Hematopoietic multipotent progenitor cell treated with erythropoietin and hydrocortisone succinate and interleukin-3 and kit ligand, for 8 days (in vitro differentiated cells): ENCODE measurements around the gene LPCAT2.

ENCODE experiments used
- DNase-seq: peaks from one replicate; pipeline ENCODE4 v3.0.0-alpha.2; 2015

The LPCAT2 gene

GRCh38 chr16:55503726-55504550, 4.9 kb upstream of the LPCAT2 start:
- no peak for DNase-seq

DNA sequence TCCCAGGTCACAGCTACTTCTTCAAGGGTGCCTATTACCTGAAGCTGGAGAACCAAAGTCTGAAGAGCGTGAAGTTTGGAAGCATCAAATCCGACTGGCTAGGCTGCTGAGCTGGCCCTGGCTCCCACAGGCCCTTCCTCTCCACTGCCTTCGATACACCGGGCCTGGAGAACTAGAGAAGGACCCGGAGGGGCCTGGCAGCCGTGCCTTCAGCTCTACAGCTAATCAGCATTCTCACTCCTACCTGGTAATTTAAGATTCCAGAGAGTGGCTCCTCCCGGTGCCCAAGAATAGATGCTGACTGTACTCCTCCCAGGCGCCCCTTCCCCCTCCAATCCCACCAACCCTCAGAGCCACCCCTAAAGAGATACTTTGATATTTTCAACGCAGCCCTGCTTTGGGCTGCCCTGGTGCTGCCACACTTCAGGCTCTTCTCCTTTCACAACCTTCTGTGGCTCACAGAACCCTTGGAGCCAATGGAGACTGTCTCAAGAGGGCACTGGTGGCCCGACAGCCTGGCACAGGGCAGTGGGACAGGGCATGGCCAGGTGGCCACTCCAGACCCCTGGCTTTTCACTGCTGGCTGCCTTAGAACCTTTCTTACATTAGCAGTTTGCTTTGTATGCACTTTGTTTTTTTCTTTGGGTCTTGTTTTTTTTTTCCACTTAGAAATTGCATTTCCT, 3.4 kb upstream of the LPCAT2 start:
- DNase-seq = no peak

- no peak for DNase-seq
These were observed 2.8 kb upstream of the LPCAT2 start for GRCh38 chr16:55506083-55506482.

GRCh38 chr16:55506708-55507107, 2.2 kb upstream of the LPCAT2 start:
- DNase-seq = no peak

DNA sequence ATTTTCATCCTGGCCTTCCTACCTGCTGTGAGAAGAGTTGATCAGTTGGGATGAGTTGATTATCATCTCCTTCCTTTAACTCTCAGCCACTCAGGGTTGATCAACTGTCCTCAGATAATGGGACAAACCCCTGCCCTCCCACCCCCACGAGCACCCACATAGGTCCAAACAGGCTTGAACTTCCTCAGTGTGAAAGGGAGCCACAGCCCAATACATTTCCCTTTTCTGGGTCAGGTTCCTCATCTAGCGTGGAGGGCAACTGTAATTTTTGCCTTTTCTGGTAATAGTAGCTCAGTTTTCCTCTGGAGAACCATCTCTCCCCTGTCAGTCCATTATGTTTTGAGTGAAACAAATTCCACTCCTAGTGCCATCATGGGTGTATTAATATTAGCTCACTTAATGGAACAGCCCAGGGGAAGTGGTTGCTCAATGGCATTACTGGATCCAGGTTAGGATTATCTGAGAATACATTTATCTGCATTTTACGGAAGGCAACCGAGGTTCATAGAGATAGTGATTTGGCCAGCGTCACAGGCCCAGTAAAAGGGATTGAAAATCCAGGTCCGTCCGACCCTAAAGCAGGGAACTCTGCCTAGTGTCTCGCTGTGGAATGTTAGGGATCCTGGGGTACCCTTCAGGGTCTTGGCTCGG, 476 bp upstream of the LPCAT2 start:
- no peak for DNase-seq

DNA sequence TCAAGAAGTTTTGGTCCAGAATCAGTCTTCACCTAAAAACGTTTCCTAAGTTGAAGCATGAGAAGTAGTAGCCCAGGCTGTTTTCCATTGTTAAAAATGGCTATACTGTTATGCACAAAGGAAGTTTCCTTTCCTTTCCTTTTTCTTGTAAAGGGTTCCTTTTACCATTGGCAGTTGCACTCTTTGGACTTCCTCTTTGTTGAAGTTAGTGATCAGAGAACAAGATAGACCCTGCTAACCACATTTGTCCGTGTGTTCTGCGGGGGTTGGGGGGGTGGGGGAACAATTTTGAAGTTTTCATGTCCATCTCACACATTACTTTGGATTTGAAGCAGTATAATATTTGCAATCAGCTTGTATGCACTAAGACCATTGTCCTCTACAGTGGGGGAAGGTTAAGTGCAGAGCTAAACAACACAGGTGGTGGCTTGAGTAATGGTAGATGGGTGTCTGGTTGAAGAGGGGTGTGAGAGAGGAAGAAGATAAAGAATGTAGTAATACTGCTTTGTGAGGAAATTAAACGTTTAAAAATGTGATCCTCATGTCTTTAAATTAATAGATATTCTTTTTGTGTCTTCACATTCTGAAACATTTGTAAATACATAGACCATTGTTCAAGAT, 1.4 kb downstream of the LPCAT2 start:
- peak; percentile 55 for DNase-seq

GRCh38 chr16:55512941-55513340, 4.1 kb downstream of the LPCAT2 start:
- DNase-seq = no peak

DNA sequence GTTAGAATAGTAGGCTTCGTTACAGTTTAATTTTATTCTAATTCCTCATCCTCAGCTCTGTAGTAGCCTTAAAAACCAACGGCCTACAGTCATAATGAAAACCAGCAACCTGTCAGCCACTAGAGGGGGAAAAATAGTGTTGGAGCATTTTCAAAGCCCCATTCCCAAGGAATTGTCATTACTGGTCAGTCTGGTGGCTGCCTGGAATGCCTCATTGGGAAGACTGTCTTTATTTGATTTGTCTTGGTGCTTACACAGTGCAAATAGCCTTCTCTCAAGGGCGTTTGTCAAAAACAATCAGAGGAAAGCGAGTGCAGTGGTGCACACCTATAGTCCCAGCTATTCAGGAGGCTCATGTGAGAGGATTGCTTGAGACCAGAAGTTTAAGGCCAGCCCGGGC, 4.7 kb downstream of the LPCAT2 start:
- no peak for DNase-seq

DNA sequence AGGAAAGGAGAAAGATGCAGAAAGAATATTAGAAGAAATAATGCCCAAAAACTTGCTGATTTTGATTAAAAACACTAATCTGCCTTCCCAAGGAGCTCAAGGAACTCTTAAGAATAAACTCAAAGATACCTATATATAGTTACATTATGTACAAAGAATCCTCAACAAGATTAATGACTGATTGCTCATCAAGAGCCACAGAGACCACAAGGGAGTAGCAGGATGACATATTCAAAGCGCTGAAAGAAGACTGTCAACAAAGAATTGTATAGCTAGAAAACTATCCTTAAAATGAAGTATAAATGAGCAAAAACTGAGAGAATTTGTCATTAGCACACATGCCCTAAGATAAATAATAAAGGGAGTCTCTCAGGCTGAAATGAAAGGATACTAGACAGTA, 6.2 kb downstream of the LPCAT2 start:
- DNase-seq = no peak

DNA sequence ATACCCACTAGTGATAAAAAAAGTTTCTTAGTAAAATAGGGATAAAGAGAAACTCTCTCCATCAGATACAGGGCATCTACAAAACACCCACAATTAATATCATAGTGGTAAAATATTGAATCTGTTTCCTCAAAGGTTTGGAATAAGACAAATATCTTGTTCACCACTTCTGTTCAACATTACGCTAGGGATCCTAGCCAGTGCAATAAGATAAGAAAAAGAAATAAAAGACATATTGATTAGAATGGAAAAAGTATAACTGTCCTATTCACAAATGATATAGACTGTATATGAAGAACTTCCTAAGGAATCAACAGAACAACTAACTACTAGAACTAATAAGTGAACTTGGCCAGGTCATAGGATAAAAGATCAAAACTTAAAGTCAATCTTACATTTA, 12.9 kb downstream of the LPCAT2 start:
- no peak for DNase-seq

GRCh38 chr16:55526441-55526840, 17.6 kb downstream of the LPCAT2 start:
- DNase-seq = no peak

DNA sequence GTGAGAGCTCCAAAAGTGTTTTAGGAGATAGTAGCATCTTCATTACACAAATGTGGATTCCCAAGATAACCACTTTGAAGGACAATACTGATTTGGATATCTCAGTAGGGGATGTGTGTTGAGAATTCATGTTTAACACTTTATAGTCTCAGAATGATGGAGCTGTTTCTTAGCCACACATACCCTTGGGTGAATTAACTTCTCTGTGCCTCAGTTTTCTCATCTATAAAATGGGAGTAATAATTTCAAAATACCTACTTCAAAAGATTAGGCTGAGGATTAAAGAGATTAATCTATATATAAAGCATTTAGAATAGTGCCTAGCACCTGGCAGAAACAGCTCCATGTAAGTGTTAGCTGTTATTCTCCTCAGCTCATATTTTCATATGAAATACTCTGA, 19.0 kb downstream of the LPCAT2 start:
- no peak for DNase-seq

DNA sequence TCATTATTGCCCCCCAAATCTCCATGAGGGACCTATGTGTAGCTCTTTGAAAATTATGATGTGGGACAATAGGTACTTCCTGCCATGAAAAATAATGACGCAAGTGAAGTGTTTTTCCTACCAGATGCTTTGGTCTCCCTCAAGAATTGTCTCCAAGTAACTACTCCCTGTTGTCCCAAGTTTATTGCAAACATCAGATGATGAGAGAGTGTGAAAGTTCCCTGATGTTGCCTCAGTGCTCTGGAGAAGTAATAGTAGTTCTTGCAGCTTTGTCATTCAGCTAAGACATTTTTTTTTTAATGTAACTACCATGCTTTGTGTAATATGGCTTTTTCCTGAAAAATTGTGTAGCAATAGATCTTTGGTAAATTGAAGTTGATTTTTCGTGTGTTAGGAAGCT, 20.1 kb downstream of the LPCAT2 start:
- no peak for DNase-seq

GRCh38 chr16:55530316-55530856, 21.5 kb downstream of the LPCAT2 start:
- no peak for DNase-seq

DNA sequence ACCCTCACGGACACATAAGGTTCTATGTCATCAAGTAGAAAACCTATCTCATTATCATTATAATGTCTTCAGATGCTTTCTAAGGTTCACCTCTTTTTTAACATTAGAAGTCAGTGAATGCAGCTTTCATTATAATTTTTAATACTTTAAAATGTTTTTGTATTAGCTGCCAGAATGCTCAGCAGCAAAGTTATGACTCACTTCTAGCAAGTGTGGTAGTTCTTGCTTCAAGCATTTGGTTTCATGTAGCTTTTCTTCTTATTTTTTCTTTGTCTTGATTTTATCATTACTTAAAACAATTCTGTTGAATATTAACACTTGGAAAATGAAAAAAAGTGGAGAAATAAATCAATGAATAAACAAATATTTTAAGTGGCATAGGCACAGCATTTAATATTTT, 23.4 kb downstream of the LPCAT2 start:
- no peak for DNase-seq

- no peak for DNase-seq
These were observed 25.9 kb downstream of the LPCAT2 start for GRCh38 chr16:55534756-55535155.

DNA sequence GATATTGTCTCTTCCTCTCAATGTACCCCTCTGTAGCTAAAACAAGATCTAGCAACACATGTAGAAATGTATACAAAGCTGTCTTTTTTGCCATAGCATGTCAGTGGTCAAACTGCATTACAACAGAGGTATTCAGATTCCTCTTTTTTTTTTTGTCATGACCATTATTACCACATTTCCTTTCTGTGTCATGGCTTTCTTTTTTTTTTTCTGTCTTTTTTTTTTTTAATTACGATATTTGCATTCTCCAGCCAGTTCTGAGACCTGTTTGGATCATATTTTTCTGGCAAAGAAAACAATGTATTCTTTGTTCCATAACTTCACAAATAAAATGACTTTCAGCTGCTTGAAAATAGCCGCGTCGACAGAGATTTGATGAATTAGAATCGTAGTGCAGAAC, 30.2 kb downstream of the LPCAT2 start:
- no peak for DNase-seq

- DNase-seq = no peak
These were observed 30.6 kb downstream of the LPCAT2 start for GRCh38 chr16:55539488-55539887.

GRCh38 chr16:55540221-55540620, 31.3 kb downstream of the LPCAT2 start:
- no peak for DNase-seq

DNA sequence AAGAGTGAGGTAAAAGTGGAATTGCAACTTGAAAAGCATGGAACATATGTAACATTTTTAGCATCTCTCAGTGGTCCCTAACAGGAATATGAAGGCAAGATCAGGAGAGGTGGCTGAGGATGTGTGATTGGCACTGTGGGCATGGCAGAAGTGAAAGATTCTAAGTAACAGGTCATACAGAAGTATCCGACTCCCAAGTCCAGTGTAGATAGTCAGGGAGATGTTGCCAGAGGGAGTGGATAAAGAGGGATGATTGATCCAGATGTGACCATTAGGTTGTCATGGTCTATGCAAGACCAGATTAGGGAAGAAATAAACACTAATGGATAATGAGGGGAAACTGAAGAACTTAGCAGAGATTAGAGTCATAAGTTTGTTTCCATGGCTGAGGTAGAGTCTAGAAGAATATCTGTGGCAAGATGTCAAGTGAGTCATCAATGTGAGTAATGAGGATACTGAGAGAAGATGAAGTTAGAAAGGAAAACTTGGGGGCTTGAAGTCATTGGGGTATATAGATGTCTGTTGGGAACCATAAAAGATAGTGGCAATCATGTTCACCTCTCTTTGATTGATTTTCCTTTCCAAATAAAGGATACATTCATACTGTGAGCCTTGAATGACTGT, 33.7 kb downstream of the LPCAT2 start:
- DNase-seq = peak; percentile 9

DNA sequence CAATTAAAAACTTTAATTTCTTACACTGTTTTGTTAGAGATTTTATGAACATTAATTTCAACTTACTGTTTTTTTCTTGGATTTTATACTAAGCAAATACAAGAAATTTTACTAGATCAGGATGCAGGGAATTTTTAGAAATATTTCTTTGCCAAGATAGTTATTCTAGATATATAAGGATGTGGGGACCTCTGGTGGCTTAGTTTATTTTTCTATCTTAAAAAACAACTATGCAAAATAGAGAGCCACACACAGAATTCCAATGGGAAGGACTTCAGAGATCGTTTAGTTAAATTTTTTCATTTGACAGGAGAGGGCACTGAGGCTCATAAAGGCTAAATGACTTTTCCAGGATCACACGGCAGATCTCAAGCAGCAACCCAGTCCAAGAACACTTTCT, 34.6 kb downstream of the LPCAT2 start:
- peak; percentile 29 for DNase-seq

DNA sequence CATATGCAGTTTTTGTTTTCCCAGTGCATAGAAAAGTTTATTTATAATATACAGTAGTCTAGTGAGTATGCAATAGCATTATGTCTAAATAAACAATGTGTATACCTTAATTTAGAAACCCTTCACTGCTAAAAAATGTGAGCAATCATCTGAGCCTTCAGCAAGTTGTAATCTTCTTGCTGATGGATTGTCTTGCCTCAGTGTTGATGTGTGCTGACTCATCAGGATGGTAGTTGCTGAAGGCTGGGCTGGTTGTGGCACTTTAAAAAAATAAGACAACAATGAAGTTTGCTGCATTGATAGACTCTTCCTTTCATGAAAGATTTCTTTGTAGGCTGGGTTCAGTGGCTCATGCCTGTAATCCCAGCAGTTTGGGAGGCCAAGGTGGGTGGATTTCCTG, 43.7 kb downstream of the LPCAT2 start:
- no peak for DNase-seq

GRCh38 chr16:55555436-55555835, 46.6 kb downstream of the LPCAT2 start:
- DNase-seq = no peak
